Caco-2 (cell line): ENCODE measurements around the gene MED25. TPM values are rescaled to one million over a fixed set of nuclear protein-coding genes. Genes with fewer than 3 reads are reported as not detected.
A peak's percentile ranks its signal among the peaks of the same experiment; 100 is the strongest.

Experiments used
- BruUV-seq: library from RNA; stranded (reverse); fragments of 400-500 nt; replicated peaks from 2 replicates; lab custom pipeline; 2021; lab: Mats Ljungman, UMichigan
- CTCF ChIA-PET: fragments of 300-600 bp; sonication (Branson Sonifier 250); formaldehyde crosslinking; loops from one replicate; lab custom pipeline; 2022; ENCODE audit warnings: antibody characterized with exemption; lab: Charles Lee
- POLR2A ChIA-PET: fragments of 300-600 bp; sonication (Branson Sonifier 250); formaldehyde crosslinking; loops from one replicate; lab custom pipeline; 2022; ENCODE audit warnings: antibody characterized with exemption; lab: Charles Lee
- DNase-seq, 2 experiments: peaks; one replicate each; pipeline versions ENCODE4 v3.0.0 to v3.0.0-alpha.2; 2020 to 2022
- H3K27me3 ChIP-seq: replicated peaks from 2 replicates; pipeline ENCODE4 v1.6.0; 2011; ENCODE audit warnings: low read length; ENCODE audit not compliant: control insufficient read depth, insufficient read depth
- H3K36me3 ChIP-seq: 2 replicates; pipeline ENCODE4 v1.5.1; 2011; ENCODE audit warnings: low read length; ENCODE audit not compliant: control insufficient read depth, insufficient read depth
- H3K4me1 ChIP-seq: fragments of 250-450 bp; sonication (Bioruptor Pico); 2 replicates; pipeline ENCODE4 v1.5.1; 2020; ENCODE audit warnings: mild to moderate bottlenecking
- H3K4me3 ChIP-seq: 2 replicates; pipeline ENCODE4 v1.5.1; 2011; ENCODE audit warnings: low read depth, mild to moderate bottlenecking, control low read depth, low read length
- H3K9me3 ChIP-seq: fragments of 250-450 bp; sonication (Bioruptor Pico); 2 replicates; pipeline ENCODE4 v1.5.1; 2020; ENCODE audit warnings: mild to moderate bottlenecking, moderate library complexity
- H3K27ac Mint-ChIP-seq: one replicate; pipeline ENCODE4 v1.8.0; 2022; ENCODE audit warnings: mixed read lengths; ENCODE audit not compliant: unreplicated experiment
- H3K27me3 Mint-ChIP-seq: one replicate; pipeline ENCODE4 v1.8.0; 2022; ENCODE audit warnings: mixed read lengths; ENCODE audit not compliant: insufficient read depth, unreplicated experiment
- H3K36me3 Mint-ChIP-seq: one replicate; pipeline ENCODE4 v1.8.0; 2022; ENCODE audit warnings: mild to moderate bottlenecking, mixed read lengths; ENCODE audit not compliant: insufficient read depth, unreplicated experiment
- H3K4me1 Mint-ChIP-seq: one replicate; pipeline ENCODE4 v1.8.0; 2022; ENCODE audit warnings: low read depth, mixed read lengths; ENCODE audit not compliant: unreplicated experiment
- H3K4me3 Mint-ChIP-seq: one replicate; pipeline ENCODE4 v1.8.0; 2022; ENCODE audit warnings: mild to moderate bottlenecking, moderate library complexity, mixed read lengths; ENCODE audit not compliant: unreplicated experiment
- H3K9me3 Mint-ChIP-seq: one replicate; pipeline ENCODE4 v1.8.0; 2022; ENCODE audit warnings: mixed read lengths; ENCODE audit not compliant: unreplicated experiment
- CTCF ChIP-seq, 2 experiments: fragments of 200-600 bp in 1 of 2; IDR thresholded peaks; 1 replicate in 1 of 2; 2 replicates in 1 of 2; pipeline versions ENCODE4 v1.5.1 to v1.8.0; 2011 to 2022; ENCODE audit warnings: antibody characterized with exemption in 1 of 2, control low read depth in 1 of 2, inconsistent platforms in 1 of 2, low read depth in 1 of 2, low read length in 1 of 2, mild to moderate bottlenecking in 1 of 2, moderate library complexity in 1 of 2; ENCODE audit not compliant: insufficient read depth in 1 of 2, severe bottlenecking in 1 of 2, unreplicated experiment in 1 of 2
- intact Hi-C: fragments of 100-400 bp; cut with micrococcal nuclease; formaldehyde crosslinking; loops from one replicate; pipeline ENCODE4 v1.10.0; 2022; ENCODE audit not compliant: unreplicated experiment
- total RNA-seq: library from RNA; stranded (reverse); gene quantifications from 2 replicates; pipeline ENCODE4 v1.2.3, GENCODE V29; 2022

The MED25 gene
- total RNA-seq, 1 experiment from 2014 or later, result 102 TPM

- Histone ChIP-seq H3K36me3 (peaks cover 13% of the 10 kb centered on the region), H3K4me1 (peaks cover 9% of the 10 kb centered on the region; the same call in 1 of the 2 replicates), H3K4me3 (peak overlapping the region; percentile 50), H3K27me3 (no peaks in the 10 kb centered on the region), H3K9me3 (0 out of 2 replicates have a peak, but pooled peaks cover 4% of the 10 kb centered on the region)
- no TSS peak for BruUV-seq
- intact Hi-C loops, result loop anchor here (1.0 to 10.0 kb wide), 5 partner anchors 9 to 437 kb away; partner anchors contain the start of genes AP2A1 and RRAS
- no peaks in the 10 kb centered on the region for H3K9me3 Mint-ChIP-seq
- no peak overlapping the region for H3K4me3 Mint-ChIP-seq
- CTCF ChIA-PET, result interaction anchor here (0.8 kb wide), 1 partner anchor 12 kb away, joined by 4 read pairs; no protein-coding TSS in a partner anchor
- POLR2A ChIA-PET, result interaction anchor here (0.7 to 2.4 kb wide), 7 partner anchors 9 to 451 kb away, joined by 3 to 12 read pairs (median 5); partner anchors contain the start of genes ATF5, KCNC3, NUP62 and PNKP
- no peak for TF ChIP-seq CTCF (IDR thresholded peaks at IDR 0.05; ENCODE audit: insufficient read depth in 1 of 2, low read depth in 1 of 2, low read length in 1 of 2, severe bottlenecking in 1 of 2, unreplicated experiment in 1 of 2)
- no peak overlapping the region for H3K27ac Mint-ChIP-seq
- no peaks in the 10 kb centered on the region for H3K4me1 Mint-ChIP-seq
- no peaks in the 10 kb centered on the region for H3K27me3 Mint-ChIP-seq
- DNase-seq, result peak; percentile 99 to 100
- H3K36me3 Mint-ChIP-seq, result peaks cover 14% of the 10 kb centered on the region
Measured at GRCh38 chr19:49877879-49878743, 60.0 kb downstream of the MED25 start.

- Histone ChIP-seq H3K9me3 (0 out of 2 replicates have a peak, but pooled peaks cover 4% of the 10 kb centered on the region), H3K4me3 (peak overlapping the region; percentile 50), H3K27me3 (no peaks in the 10 kb centered on the region), H3K4me1 (peaks cover 9% of the 10 kb centered on the region; the same call in 1 of the 2 replicates), H3K36me3 (peaks cover 13% of the 10 kb centered on the region)
- TF ChIP-seq CTCF (IDR thresholded peaks at IDR 0.05; ENCODE audit: insufficient read depth in 1 of 2, low read depth in 1 of 2, low read length in 1 of 2, severe bottlenecking in 1 of 2, unreplicated experiment in 1 of 2), result no peak
- Mint-ChIP-seq H3K4me3 (no peak overlapping the region), H3K9me3 (no peaks in the 10 kb centered on the region), H3K27me3 (no peaks in the 10 kb centered on the region), H3K27ac (no peak overlapping the region), H3K36me3 (peaks cover 10% of the 10 kb centered on the region), H3K4me1 (no peaks in the 10 kb centered on the region)
- TSS peak; percentile 58 for BruUV-seq
- no peak for DNase-seq
- intact Hi-C loops, result loop anchor here (1.0 to 10.0 kb wide), 2 partner anchors 12 to 436 kb away; no protein-coding TSS in a partner anchor
- POLR2A ChIA-PET, result interaction anchor here (0.7 to 1.2 kb wide), 2 partner anchors 11 kb away, joined by 3 to 4 read pairs; no protein-coding TSS in a partner anchor
- CTCF ChIA-PET, result no interaction called here
Measured at GRCh38 chr19:49878744-49879070, 60.6 kb downstream of the MED25 start.

GRCh38 chr19:49879243-49879963 is 61.3 kb downstream of the MED25 start:
- no peak overlapping the region for H3K27ac Mint-ChIP-seq
- H3K9me3 ChIP-seq, result 0 out of 2 replicates have a peak, but pooled peaks cover 4% of the 10 kb centered on the region
- no peaks in the 10 kb centered on the region for H3K4me1 Mint-ChIP-seq
- H3K9me3 Mint-ChIP-seq, result no peaks in the 10 kb centered on the region
- ChIA-PET POLR2A (interaction anchor here (0.7 to 1.2 kb wide), 2 partner anchors 11 kb away, joined by 3 to 4 read pairs; no protein-coding TSS in a partner anchor), CTCF (no interaction called here)
- H3K27me3 ChIP-seq, result no peaks in the 10 kb centered on the region
- no peak for TF ChIP-seq CTCF (IDR thresholded peaks at IDR 0.05; ENCODE audit: insufficient read depth in 1 of 2, low read depth in 1 of 2, low read length in 1 of 2, severe bottlenecking in 1 of 2, unreplicated experiment in 1 of 2)
- H3K36me3 ChIP-seq, result peaks cover 13% of the 10 kb centered on the region
- H3K27me3 Mint-ChIP-seq, result no peaks in the 10 kb centered on the region
- H3K36me3 Mint-ChIP-seq, result peaks cover 4% of the 10 kb centered on the region
- intact Hi-C loops, result loop anchor here (10.0 kb wide), 1 partner anchor 435 kb away; no protein-coding TSS in a partner anchor
- no peak overlapping the region for H3K4me3 ChIP-seq
- H3K4me3 Mint-ChIP-seq, result no peak overlapping the region
- H3K4me1 ChIP-seq, result peaks cover 9% of the 10 kb centered on the region; the same call in 1 of the 2 replicates
- BruUV-seq, result no TSS peak
- DNase-seq, result no peak
